ENCODE measurements around the gene CLEC2L.

DNA sequence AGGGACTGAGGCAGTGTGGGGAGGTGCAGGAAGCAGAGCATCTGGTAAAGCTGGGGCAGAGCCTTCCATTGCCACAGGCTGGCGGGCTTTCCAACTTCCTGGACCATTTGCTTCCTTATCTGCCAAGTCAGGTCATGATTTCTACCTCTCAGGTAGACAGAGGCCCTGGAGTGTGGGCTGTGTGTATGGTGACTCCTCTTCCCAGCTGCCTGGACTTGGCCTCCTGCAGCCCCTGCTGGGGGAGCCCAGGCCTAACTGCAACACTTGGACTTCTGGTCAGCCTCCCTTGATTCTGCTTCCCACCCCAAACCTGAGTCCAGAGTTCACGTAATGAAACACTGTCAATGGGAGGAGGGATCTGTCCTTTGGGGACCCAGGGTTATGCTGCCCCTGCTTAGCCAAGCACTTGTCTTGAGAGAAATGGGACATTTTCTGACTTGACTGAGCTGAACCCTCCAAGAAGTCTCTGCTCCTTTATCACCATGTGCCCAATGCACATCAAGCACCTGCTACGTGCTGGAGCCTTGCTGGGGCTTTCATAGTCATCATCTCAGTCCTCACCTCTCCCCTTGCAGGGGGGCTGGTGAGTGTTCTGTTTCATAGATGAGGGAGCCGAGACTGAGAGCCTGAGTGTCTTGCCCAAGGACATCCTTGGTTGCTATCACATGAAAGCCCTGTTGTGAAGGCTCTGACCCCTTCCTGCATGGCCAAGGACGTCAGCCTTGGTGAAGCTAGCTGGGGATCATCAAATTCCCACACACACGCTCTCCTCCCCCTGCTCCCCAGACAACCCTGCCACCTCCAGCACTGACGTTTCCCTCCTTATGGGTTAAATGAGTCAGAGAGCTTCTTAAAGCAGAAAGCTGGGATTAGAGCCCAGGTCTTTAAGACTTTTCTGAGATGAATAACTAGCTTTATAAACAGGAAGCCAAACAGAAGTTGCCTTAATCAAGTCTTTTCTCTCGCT lies 3.4 kb downstream of the CLEC2L start:
- TF ChIP-seq, protein P1, sequence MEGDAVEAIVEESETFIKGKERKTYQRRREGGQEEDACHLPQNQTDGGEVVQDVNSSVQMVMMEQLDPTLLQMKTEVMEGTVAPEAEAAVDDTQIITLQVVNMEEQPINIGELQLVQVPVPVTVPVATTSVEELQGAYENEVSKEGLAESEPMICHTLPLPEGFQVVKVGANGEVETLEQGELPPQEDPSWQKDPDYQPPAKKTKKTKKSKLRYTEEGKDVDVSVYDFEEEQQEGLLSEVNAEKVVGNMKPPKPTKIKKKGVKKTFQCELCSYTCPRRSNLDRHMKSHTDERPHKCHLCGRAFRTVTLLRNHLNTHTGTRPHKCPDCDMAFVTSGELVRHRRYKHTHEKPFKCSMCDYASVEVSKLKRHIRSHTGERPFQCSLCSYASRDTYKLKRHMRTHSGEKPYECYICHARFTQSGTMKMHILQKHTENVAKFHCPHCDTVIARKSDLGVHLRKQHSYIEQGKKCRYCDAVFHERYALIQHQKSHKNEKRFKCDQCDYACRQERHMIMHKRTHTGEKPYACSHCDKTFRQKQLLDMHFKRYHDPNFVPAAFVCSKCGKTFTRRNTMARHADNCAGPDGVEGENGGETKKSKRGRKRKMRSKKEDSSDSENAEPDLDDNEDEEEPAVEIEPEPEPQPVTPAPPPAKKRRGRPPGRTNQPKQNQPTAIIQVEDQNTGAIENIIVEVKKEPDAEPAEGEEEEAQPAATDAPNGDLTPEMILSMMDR (IDR thresholded peaks at IDR 0.05) = no peak
- no peak for TF ChIP-seq EP300 (IDR thresholded peaks at IDR 0.05)
- no peak for TF ChIP-seq POLR2A (IDR thresholded peaks at IDR 0.05)
